GM20000 (cell line): ENCODE data around the gene NFATC4.

Source experiments
- DNase-seq: peaks from one replicate; pipeline ENCODE4 v3.0.0; 2012; ENCODE audit warnings: low spot score
- CTCF ChIP-seq: IDR thresholded peaks from 2 replicates; pipeline ENCODE4 v1.5.1; 2012; ENCODE audit warnings: mild to moderate bottlenecking, control low read depth; ENCODE audit errors: extremely low read depth, missing control alignments

Gene NFATC4

GRCh38 chr14:24377657-24378056 is 9.7 kb downstream of the NFATC4 start:
- no peak for TF ChIP-seq CTCF
- no peak for DNase-seq

GRCh38 chr14:24378327-24378726 is 10.3 kb downstream of the NFATC4 start:
- no peak for DNase-seq
- TF ChIP-seq CTCF = no peak

- DNase-seq = no peak
- TF ChIP-seq CTCF = no peak
These were observed 11.3 kb downstream of the NFATC4 start for GRCh38 chr14:24378981-24379906.

- no peak for DNase-seq
- TF ChIP-seq CTCF = no peak
These were observed 12.1 kb downstream of the NFATC4 start for GRCh38 chr14:24379907-24380730.

GRCh38 chr14:24381363-24382063 is 13.5 kb downstream of the NFATC4 start:
- DNase-seq = no peak
- TF ChIP-seq CTCF = no peak

GRCh38 chr14:24382064-24382371 is 14.0 kb downstream of the NFATC4 start:
- DNase-seq = no peak
- TF ChIP-seq CTCF = no peak

- TF ChIP-seq CTCF = no peak
- DNase-seq = no peak
These were observed 16.2 kb downstream of the NFATC4 start for GRCh38 chr14:24384169-24384568.
